WTC11 (cell line): ENCODE results near the gene GPR155.

Experiments used
- ATF1 ChIP-seq: sonication (generic); formaldehyde crosslinking; IDR thresholded peaks from 2 replicates; pipeline ENCODE4 v1.8.1; 2023; ENCODE audit warnings: mild to moderate bottlenecking, moderate library complexity, missing genetic modification reagents
- NR2C2 ChIP-seq: sonication (generic); formaldehyde crosslinking; IDR thresholded peaks from 2 replicates; pipeline ENCODE4 v1.8.0; 2022; ENCODE audit warnings: mild to moderate bottlenecking, missing genetic modification reagents
- SOX15 ChIP-seq: fragments of 250-450 bp; sonication (Bioruptor Pico); IDR thresholded peaks from 2 replicates; pipeline ENCODE4 v1.9.0; 2021; ENCODE audit warnings: mild to moderate bottlenecking
- SP1 ChIP-seq: sonication (generic); formaldehyde crosslinking; conservative IDR thresholded peaks from 2 replicates; pipeline ENCODE4 v1.8.1; 2022; ENCODE audit warnings: missing genetic modification reagents
- TF ChIP-seq, protein P1 (sequence below): fragments of 200-600 bp; IDR thresholded peaks from 2 replicates; pipeline ENCODE4 v1.8.0; 2022; ENCODE audit warnings: antibody characterized with exemption
- TF ChIP-seq, protein P2 (sequence below): sonication (generic); formaldehyde crosslinking; IDR thresholded peaks from 2 replicates; pipeline ENCODE4 v1.8.0; 2022; ENCODE audit warnings: mild to moderate bottlenecking, missing genetic modification reagents

DNA sequence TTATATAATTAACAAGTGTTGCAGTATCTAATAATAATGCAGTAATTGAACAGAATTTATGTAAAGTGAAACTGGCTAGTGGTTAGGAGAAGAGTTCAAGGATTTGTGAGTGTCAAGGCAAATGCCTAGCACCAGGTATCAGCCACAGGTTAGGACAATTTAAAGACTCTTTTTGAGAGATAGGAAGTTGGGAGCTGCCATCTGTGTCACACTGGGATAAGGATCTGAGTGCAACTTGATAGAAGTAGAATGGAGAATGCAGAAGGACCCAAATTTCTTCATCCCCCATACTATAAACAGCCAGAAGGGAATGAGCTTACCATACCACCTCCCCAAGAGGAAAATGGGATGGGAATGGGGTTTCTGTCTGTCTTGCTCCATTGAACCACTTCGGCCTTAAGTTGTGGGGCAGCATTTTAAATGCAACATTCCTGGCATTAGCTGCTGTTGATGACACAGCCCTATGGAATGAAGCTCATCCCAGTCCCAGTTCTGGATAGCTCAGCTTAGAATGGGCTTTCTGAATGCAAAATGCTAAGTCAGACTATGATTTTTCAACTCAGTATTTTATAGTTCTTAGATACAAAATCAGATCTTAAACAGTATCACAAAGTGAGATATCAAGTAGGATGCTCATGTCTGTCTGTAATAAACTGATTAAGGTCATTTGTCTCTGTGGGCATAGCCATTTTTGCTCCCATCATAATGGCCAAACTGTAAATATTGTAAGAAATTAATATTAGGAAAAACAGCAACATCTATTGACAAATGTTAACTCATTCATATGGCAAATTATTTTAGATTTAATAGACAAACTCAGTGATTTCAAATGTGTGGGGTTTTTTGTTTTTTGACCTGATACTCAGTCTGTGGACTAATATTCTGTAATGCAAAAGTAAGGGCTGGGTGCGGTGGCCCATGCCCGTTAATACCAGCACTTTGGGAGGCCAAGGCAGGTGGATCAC lies 44.0 kb downstream of the GPR155 start:
- TF ChIP-seq, protein P1, sequence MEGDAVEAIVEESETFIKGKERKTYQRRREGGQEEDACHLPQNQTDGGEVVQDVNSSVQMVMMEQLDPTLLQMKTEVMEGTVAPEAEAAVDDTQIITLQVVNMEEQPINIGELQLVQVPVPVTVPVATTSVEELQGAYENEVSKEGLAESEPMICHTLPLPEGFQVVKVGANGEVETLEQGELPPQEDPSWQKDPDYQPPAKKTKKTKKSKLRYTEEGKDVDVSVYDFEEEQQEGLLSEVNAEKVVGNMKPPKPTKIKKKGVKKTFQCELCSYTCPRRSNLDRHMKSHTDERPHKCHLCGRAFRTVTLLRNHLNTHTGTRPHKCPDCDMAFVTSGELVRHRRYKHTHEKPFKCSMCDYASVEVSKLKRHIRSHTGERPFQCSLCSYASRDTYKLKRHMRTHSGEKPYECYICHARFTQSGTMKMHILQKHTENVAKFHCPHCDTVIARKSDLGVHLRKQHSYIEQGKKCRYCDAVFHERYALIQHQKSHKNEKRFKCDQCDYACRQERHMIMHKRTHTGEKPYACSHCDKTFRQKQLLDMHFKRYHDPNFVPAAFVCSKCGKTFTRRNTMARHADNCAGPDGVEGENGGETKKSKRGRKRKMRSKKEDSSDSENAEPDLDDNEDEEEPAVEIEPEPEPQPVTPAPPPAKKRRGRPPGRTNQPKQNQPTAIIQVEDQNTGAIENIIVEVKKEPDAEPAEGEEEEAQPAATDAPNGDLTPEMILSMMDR: no peak
- TF ChIP-seq SP1 (CRISPR knock-in tag): no peak
- TF ChIP-seq ATF1 (CRISPR knock-in tag): no peak
- TF ChIP-seq SOX15 (CRISPR knock-in tag): no peak
- TF ChIP-seq NR2C2 (CRISPR knock-in tag): no peak
- TF ChIP-seq, protein P2, sequence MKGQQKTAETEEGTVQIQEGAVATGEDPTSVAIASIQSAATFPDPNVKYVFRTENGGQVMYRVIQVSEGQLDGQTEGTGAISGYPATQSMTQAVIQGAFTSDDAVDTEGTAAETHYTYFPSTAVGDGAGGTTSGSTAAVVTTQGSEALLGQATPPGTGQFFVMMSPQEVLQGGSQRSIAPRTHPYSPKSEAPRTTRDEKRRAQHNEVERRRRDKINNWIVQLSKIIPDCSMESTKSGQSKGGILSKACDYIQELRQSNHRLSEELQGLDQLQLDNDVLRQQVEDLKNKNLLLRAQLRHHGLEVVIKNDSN (CRISPR knock-in tag): no peak
